Measurements from ENCODE around the gene UNC5A. TPM values are rescaled to one million over a fixed set of nuclear protein-coding genes. Genes with fewer than 3 reads are reported as not detected.

The UNC5A gene
- total RNA-seq, 1 experiment from 2014 or later = 3.1 TPM

DNA sequence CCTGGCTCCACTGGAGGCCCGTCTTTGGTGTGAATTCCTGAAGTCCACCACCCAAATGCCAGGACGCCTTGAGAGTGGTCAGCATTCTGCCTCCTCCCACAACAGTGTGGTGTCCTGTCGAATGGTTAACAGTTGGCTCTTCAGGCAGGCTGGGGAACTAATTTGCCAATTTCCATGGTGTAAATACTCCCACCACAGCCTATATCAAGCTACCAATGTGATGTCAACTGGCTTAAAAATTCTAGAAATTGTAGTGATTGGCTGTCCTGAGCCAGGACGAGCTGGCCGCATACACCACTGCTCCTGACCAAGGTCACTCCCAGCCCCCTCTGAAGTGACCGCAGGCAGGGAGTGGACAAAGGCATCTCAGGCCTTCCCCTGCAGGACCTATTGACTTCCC is 11.1 kb downstream of the UNC5A start:
- Histone ChIP-seq H3K36me3 (ENCODE audit: low read depth) (no peaks in the 10 kb centered on the region), H3K4me1 (replicated peaks; ENCODE audit: insufficient read depth) (peaks cover 40% of the 10 kb centered on the region), H3K9me2 (ENCODE audit: insufficient read depth) (no peaks in the 10 kb centered on the region), H3K9me3 (ENCODE audit: insufficient read depth, low read depth) (no peaks in the 10 kb centered on the region), H3K4me3 (no peak overlapping the region), H4K20me1 (ENCODE audit: insufficient read depth) (no peaks in the 10 kb centered on the region), H3K27ac (peak overlapping the region; percentile 99), H2AFZ (no peak overlapping the region), H3K4me2 (peak overlapping the region; percentile 85), H3K27me3 (ENCODE audit: insufficient read depth, low read depth) (no peaks in the 10 kb centered on the region), H3K79me2 (ENCODE audit: low read depth) (peaks cover 9% of the 10 kb centered on the region; the same call in 1 of the 2 replicates), H3F3A (ENCODE audit: insufficient read depth, low read depth) (peaks cover 30% of the 10 kb centered on the region)
- CTCF ChIA-PET = interaction anchor here (1.0 kb wide), 1 partner anchor 161 kb away, joined by 3 read pairs; no protein-coding TSS in a partner anchor
- intact Hi-C loops (cut with micrococcal nuclease; ENCODE audit: unreplicated experiment) = loop anchor here (5.0 to 10.0 kb wide), 5 partner anchors 266 to 437 kb away; partner anchors contain the start of genes CLTB, FGFR4, HIGD2A and NOP16
- DNase-seq = no peak
- TSS peak; percentile 51 for BruUV-seq (replicated peaks)
- POLR2A ChIA-PET (ENCODE audit: unreplicated experiment) = interaction anchor here (0.6 to 0.7 kb wide), 3 partner anchors 198 to 656 kb away, joined by 3 read pairs; no protein-coding TSS in a partner anchor
- TF ChIP-seq, protein P1, sequence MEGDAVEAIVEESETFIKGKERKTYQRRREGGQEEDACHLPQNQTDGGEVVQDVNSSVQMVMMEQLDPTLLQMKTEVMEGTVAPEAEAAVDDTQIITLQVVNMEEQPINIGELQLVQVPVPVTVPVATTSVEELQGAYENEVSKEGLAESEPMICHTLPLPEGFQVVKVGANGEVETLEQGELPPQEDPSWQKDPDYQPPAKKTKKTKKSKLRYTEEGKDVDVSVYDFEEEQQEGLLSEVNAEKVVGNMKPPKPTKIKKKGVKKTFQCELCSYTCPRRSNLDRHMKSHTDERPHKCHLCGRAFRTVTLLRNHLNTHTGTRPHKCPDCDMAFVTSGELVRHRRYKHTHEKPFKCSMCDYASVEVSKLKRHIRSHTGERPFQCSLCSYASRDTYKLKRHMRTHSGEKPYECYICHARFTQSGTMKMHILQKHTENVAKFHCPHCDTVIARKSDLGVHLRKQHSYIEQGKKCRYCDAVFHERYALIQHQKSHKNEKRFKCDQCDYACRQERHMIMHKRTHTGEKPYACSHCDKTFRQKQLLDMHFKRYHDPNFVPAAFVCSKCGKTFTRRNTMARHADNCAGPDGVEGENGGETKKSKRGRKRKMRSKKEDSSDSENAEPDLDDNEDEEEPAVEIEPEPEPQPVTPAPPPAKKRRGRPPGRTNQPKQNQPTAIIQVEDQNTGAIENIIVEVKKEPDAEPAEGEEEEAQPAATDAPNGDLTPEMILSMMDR (conservative IDR thresholded peaks at IDR 0.05) = no peak

DNA sequence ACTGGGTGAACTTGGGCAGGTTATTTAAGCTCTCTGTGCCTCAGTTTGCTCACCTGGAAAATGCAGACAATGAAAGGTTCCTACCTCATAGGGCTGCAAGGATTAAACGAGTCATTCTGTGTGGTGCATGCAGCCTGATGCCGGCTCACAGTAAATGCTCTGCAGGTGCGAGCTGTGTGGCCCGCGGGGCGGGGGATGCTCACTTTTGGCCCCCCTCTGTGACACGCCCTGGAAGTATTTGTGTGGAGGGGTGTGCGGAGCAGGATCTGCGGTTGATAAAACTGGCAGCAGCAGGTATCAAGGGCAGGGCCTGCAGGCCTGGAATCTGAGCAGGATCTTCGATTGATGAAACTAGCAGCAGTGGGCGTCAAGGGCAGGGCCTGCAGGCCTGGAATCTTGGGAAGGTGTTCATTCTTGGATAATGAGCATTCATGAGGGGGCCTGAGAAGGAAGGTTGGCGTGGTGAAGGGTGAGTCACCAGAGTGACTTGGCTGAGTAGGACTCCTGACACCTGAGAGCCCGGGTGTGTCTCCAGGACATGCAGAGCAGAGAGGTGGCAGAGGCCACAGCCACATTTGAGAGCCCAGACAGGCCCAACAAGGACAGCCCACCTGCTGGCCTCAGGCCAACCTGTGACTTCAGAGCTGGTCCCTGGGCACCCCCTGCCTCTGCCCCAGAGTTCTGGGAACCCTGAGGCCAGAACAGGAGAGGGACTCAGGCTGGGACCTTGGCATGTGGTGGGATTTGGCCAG is 11.9 kb downstream of the UNC5A start:
- no peaks in the 10 kb centered on the region for H3K36me3 ChIP-seq (ENCODE audit: low read depth)
- peak; percentile 96 to 99 for DNase-seq
- H3K27me3 ChIP-seq (ENCODE audit: insufficient read depth, low read depth) = no peaks in the 10 kb centered on the region
- H3K27ac ChIP-seq = peak overlapping the region; percentile 99
- H3K4me2 ChIP-seq = peak overlapping the region; percentile 85
- H3K4me3 ChIP-seq = peak overlapping the region; percentile 56; the same call in 1 of the 2 replicates
- no peaks in the 10 kb centered on the region for H3K9me3 ChIP-seq (ENCODE audit: insufficient read depth, low read depth)
- H3K4me1 ChIP-seq (replicated peaks; ENCODE audit: insufficient read depth) = peaks cover 40% of the 10 kb centered on the region
- no peak overlapping the region for H2AFZ ChIP-seq
- H4K20me1 ChIP-seq (ENCODE audit: insufficient read depth) = no peaks in the 10 kb centered on the region
- no TSS peak for BruUV-seq (replicated peaks)
- CTCF ChIA-PET = interaction anchor here (0.6 kb wide), 1 partner anchor 100 kb away, joined by 4 read pairs; no protein-coding TSS in a partner anchor
- TF ChIP-seq EZH2 (IDR thresholded peaks at IDR 0.05; ENCODE audit: low read depth) = no peak
- TF ChIP-seq, protein P1 (conservative IDR thresholded peaks at IDR 0.05) = no peak
- H3K79me2 ChIP-seq (ENCODE audit: low read depth) = peaks cover 9% of the 10 kb centered on the region; the same call in 1 of the 2 replicates
- intact Hi-C loops (cut with micrococcal nuclease; ENCODE audit: unreplicated experiment) = loop anchor here (1.0 to 10.0 kb wide), 9 partner anchors 11 to 437 kb away; partner anchors contain the start of genes CLTB, FGFR4, HIGD2A and NOP16
- H3F3A ChIP-seq (ENCODE audit: insufficient read depth, low read depth) = peaks cover 30% of the 10 kb centered on the region
- H3K9me2 ChIP-seq (ENCODE audit: insufficient read depth) = no peaks in the 10 kb centered on the region
- POLR2A ChIA-PET (ENCODE audit: unreplicated experiment) = interaction anchor here (0.6 kb wide), 2 partner anchors 262 to 656 kb away, joined by 3 read pairs; no protein-coding TSS in a partner anchor

DNA sequence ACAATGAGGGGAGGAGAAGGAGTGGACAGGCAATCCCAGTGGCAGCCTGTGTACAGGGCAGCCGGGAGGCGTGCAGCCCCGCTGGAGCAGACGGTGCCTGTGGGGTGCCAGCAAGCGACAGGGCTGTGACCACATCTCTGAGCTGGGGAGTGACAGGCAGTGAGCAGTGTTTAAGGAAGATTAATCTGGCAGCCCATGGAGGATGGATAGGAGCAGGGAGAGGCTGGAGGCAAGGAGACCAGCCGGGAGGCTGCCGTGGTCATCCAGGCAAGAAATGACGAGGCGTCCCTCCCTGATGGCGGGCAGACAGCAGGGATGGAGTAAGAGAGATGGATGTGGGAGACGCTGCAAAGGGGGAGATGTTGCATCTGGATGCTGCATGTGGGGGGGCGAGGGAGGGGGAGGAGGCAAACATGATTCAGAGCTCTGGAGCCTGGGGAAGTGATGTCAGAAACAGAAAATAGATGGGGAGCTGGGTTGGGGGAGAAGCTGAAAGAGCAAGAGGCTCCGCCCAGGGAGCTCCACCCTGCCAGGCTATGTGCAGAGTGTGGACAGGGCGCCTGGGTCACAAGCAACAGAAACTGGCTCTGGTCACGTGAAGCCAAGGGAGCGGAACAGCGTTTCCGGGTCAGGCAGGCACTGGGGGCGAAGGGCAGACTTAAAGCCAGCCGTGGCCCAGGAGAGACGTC is 12.6 kb downstream of the UNC5A start:
- H2AFZ ChIP-seq = peak overlapping the region; percentile 59
- no peaks in the 10 kb centered on the region for H4K20me1 ChIP-seq (ENCODE audit: insufficient read depth)
- H3K36me3 ChIP-seq (ENCODE audit: low read depth) = no peaks in the 10 kb centered on the region
- H3K27ac ChIP-seq = peak overlapping the region; percentile 99
- peak overlapping the region; percentile 85 for H3K4me2 ChIP-seq
- intact Hi-C loops (cut with micrococcal nuclease; ENCODE audit: unreplicated experiment) = loop anchor here (1.0 to 10.0 kb wide), 9 partner anchors 12 to 438 kb away; partner anchors contain the start of genes CLTB, FGFR4, HIGD2A and NOP16
- H3K27me3 ChIP-seq (ENCODE audit: insufficient read depth, low read depth) = no peaks in the 10 kb centered on the region
- BruUV-seq (replicated peaks) = no TSS peak
- H3K9me3 ChIP-seq (ENCODE audit: insufficient read depth, low read depth) = no peaks in the 10 kb centered on the region
- ChIA-PET POLR2A (ENCODE audit: unreplicated experiment) (interaction anchor here (0.5 to 1.0 kb wide), 8 partner anchors 16 to 371 kb away, joined by 3 to 16 read pairs (median 4); no protein-coding TSS in a partner anchor), CTCF (interaction anchor here (0.6 to 1.2 kb wide), 3 partner anchors 68 to 162 kb away, joined by 3 to 15 read pairs (median 4); no protein-coding TSS in a partner anchor)
- DNase-seq = peak; percentile 85 to 87
- H3K4me3 ChIP-seq = peak overlapping the region; percentile 56
- TF ChIP-seq, protein P1 (conservative IDR thresholded peaks at IDR 0.05) = no peak
- no peak for TF ChIP-seq EZH2 (IDR thresholded peaks at IDR 0.05; ENCODE audit: low read depth)
- H3K79me2 ChIP-seq (ENCODE audit: low read depth) = peaks cover 9% of the 10 kb centered on the region; the same call in 1 of the 2 replicates
- H3K4me1 ChIP-seq (replicated peaks; ENCODE audit: insufficient read depth) = peaks cover 40% of the 10 kb centered on the region
- no peaks in the 10 kb centered on the region for H3K9me2 ChIP-seq (ENCODE audit: insufficient read depth)
- H3F3A ChIP-seq (ENCODE audit: insufficient read depth, low read depth) = peaks cover 30% of the 10 kb centered on the region

All from PC-9 (cell line).